GM21515 (cell line): ENCODE results near the gene ERLEC1.
"Not testable (repeated sequence)": the region's sequence is repeated elsewhere in the genome, so short reads cannot be mapped to it uniquely, and the experiment has no call there.

Source experiments
- ATAC-seq: cut with Tn5 transposase; IDR thresholded peaks from one replicate; pipeline ENCODE4 v1.9.1; 2021; ENCODE audit not compliant: unreplicated experiment

Gene ERLEC1, protein sequence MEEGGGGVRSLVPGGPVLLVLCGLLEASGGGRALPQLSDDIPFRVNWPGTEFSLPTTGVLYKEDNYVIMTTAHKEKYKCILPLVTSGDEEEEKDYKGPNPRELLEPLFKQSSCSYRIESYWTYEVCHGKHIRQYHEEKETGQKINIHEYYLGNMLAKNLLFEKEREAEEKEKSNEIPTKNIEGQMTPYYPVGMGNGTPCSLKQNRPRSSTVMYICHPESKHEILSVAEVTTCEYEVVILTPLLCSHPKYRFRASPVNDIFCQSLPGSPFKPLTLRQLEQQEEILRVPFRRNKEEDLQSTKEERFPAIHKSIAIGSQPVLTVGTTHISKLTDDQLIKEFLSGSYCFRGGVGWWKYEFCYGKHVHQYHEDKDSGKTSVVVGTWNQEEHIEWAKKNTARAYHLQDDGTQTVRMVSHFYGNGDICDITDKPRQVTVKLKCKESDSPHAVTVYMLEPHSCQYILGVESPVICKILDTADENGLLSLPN

DNA sequence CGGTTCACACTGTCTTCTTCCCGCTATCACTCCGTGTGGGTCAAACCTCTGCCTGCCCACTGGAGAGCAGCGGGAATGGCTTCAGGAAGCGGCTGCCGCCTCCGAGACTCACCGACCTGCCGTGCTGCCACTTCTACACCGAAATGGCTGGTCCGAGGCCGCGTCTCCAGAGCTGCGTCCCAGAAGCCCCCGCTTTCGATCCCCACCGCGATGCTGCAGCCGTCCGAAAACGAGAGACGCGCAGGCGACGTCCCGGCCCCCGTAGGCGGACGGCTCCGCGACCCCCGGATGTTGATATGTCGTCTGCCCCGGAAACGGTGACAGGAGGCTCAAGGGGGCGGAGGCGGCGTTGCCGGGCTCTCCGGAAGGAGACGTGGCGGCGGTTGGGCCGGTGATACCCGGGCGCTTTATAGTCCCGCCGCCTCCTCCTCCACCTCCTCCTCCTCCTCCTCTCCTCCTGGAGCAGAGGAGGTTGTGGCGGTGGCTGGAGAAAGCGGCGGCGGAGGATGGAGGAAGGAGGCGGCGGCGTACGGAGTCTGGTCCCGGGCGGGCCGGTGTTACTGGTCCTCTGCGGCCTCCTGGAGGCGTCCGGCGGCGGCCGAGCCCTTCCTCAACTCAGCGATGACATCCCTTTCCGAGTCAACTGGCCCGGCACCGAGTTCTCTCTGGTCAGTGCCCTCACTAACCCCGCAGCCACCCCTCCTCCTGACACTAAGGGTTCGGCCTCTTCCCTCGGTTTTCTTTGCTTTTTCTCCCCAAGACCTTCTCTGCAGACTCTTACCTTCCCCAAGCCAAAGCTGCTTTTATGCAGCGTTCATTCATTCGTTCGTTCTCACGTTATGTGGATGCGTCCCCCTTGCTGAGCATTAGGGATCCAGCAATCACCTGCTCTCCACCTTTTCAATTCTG, at the start of gene ERLEC1, which contains the start of gene ASB3:
TSS of gene ERLEC1 (plus strand) at position 340 of the 909 bp plus-strand sequence. CDS start at position 507, 167 bp downstream.
TSS of gene ASB3 (minus strand) at position 249 of the 909 bp plus-strand sequence. CDS start 21,381 bp downstream, outside the sequence.
- ATAC-seq: peak; percentile 97

DNA sequence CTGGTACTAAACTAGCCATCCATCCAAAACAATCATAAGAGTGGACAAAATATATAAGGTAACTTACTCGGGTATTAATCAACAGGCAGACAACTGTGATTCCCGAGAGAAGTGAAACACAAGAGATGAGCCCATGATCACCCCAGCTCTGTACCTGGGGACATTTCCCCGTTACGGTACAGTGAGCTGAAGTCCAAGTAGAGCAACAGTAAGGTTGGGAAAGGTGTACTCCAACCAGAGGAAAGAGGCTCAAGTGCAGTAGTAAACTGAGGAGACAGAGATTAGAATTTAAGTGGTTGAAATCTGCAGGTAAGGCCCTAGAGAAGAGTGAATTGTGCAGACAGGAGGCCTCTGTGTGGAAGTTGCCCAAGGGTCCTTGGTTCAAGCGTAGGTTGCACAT, 49.8 kb upstream of the ERLEC1 start:
- no peak for ATAC-seq

DNA sequence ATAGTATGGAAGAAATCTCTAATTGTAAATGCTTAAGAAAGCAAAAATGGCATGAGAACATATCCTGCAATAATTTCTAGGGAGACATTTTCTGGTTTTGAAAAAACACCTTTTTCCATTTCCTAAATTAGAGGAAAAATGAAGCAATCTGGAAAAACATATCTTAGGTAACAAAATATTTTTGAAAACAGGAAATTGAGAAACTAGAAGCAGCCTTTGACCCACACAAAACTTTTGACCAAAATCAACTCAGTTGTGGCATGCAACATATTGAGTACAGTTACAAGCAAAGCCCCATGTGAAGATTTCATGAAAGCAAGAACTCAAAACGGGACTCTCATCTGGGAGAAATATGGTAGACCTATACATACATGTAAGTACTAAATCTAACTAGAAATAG, 47.8 kb upstream of the ERLEC1 start:
- ATAC-seq: no peak

DNA sequence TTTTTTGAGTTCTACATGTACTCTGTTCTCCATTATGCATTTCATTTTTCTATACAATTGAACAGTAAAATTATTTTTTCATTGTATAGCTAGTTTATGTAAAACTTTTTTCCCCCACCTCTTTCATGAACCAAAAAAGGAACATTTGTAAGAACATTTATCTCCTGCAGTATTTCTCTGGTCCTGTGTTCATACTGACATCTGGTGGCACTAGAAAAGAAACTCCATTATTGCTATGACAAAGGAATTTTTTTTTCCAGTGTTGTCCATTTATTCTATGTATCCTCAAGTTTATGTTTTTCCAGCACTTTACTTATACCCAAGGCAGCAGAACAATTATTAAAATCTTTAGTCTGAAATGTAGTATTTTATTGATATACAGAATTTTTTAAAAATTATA, 46.7 kb upstream of the ERLEC1 start:
- ATAC-seq: no peak

DNA sequence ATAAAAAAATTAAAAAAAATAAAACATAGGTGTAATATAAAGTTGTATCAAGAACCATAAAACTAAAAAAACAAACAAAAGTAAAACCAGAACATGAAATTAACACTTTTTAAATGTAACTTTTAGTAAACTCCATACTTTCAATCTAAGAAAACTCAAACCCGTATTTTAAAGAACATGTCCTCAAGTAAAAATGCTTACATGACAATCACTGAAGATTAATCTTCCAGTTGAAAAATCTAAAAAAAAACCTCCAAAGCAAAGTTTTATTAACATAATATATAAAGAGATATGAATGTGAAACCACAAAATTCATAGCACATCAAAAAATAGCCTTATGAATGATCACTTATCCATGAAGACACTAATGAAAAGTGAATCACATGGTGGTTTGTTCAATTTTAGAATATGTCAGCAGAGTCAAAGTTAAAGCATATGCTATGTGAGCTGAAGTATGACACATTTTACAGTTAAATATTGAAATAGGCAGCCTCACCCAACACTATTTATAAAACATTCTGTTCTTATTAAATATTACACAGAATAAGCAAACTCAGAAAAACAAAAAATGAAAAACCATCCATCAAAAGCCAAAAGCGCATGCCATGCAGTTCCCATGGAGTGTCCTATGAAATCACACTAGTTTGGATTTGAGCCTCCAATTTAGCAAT, 42.3 kb upstream of the ERLEC1 start:
- ATAC-seq: no peak

DNA sequence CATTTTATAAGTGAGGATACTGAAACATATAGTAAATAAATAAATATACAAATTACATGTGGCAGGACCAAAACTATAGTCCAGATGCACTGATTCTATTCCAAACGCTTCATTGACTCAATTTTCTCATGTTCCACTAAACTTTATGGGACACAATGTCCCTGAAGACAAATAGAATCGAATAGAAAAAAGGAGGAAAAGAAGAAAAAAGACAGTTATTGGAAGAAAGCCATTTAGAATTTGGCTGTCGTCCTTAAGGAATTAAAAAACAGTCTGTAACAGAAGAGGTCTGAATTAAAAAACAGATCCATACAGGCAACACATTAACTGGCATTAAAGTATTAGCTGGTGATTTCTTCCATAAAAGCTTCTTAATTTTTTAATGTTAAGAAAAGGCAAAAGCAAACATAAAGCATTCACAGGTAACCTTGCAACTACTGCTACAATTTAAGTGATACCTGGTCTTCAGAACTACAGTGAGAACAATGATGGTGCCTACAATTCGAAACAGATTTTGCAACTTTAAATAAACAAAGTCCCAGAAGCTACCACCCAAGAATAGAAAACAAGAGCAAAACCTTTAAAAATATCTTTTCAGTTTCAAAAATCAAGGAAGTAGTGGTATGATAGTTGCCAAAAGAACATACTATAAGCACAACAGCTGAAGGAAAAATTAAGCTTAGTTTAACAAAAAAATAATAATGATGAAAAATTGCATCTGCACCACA, 36.6 kb upstream of the ERLEC1 start:
- no peak for ATAC-seq

DNA sequence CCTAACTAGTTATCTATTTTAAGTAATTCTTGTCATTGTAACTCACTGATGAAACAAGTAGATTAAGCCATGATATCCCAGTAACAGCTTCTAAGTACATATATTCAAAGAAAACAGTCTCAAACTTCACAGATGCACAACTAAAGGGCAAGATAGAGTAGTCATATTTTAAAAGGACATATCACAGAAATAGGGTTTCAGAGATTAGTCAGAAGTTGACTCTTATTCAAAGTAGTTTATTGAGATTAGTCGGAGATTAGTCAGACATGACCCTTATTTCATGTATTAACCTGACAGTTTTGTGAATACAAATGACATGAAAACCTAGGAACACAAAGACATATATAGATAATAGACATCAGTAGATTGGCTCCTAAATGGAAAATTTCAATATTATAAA, 35.1 kb upstream of the ERLEC1 start:
- peak; percentile 91 for ATAC-seq

DNA sequence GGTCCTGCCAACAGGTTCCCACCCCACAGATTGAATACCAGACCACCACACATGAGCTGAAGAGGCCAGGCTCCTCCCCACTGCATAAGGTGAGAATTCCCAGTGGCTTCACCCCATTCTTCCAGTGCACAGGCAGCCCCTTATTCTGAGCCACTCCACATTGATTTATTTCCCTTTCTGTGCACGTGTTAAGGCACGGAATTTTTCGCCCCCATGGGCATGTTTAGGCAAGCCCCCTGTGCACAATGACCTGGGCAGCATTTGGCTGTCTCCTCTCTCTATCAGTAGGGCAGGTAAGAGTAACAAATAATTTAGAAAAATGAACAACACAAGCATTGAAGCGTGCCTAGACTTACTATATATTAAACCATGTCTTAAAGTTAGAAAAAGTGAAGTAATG, 34.5 kb upstream of the ERLEC1 start:
- ATAC-seq: peak; percentile 4

DNA sequence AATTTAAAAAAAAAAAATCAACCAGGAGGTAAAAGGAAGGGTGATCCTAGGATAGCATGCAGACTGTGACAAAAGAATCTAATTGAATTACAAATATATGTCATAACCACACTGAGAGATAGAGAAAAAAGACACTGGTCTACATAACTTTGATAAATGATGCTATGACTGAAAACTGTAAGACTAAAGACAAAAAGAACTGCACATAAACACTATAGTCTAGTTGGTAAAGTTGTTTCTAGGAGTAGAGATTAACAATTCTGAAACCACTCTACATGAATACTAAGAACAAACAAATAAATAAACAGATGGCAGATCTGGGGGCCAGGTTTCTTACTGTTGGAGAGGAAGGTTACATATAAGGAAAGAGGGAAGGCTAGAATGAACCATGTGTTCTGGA, 33.8 kb upstream of the ERLEC1 start:
- no peak for ATAC-seq

DNA sequence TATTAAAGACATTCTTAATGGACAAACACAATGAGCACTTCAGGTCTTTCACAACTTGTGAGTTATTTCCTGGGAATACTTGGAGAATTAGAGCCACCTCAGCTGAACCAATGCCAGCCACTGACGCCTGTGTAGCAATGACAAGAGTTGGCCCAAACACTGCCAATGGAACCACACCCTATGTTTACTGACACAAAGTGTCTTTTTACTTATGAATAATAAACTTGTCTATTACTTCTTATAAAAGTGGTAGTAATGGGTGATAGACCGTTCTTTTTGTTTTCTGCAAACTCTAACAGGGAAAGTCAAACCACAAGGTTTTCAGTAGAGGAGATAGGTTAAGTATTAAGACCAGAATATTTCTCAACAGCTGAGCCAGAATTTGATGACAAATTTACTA, 31.7 kb upstream of the ERLEC1 start:
- ATAC-seq: no peak

DNA sequence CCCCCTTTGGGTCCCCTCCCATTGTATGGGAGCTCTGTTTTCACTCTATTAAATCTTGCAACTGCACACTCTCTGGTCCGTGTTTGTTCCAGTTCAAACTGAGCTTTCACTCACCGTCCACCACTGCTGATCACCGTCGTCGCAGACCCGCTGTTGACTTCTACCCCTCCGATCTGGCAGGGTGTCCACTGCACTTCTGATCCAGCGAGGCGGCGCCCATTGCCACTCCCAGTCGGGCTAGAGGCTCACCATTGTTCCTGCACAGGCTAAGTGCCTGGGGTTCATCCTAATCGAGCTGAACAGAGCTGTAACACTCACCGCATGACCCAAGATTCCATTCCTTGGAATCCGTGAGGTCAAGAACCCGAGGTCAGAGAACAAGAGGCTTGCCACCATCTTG, 30.2 kb upstream of the ERLEC1 start:
- no peak for ATAC-seq

DNA sequence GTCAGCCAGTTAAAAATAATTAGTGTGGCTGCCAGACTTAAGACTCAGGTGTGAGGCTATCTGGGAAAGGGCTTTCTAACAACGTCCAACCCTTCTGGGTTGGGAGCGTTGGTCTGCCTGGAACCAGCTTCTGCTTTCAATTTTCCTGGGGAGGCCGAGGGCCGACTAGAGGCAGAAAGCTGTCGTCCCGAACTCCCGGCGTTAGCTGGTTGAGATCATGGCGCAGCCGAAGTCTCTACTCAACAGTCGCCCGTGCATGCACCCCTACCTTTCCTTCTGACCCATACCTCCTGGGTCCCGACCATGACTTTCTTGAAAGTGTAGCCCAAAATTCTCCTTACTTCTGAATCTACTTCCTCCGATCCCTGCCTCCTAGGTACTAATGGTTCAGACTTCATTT, 29.6 kb upstream of the ERLEC1 start:
- ATAC-seq: not testable (repeated sequence)

DNA sequence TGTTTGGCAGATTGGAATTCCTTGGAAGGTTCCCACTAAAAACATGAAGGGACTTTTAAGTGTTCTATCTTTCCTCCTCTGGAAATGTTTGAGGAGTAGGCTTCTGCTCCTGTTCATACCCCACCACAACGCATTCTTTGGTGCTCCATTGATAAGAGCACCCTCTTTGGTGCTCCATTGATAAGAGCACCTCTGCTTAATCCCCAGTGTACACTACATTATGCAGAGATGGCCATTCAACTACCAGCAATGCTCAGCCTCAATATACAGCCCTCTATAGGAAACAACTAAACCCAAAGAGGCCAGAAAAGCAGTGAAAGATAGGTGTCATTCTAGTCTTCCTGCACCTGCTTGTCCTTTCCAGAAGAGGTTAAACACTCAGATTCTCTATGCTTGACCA, 21.1 kb upstream of the ERLEC1 start:
- ATAC-seq: no peak

DNA sequence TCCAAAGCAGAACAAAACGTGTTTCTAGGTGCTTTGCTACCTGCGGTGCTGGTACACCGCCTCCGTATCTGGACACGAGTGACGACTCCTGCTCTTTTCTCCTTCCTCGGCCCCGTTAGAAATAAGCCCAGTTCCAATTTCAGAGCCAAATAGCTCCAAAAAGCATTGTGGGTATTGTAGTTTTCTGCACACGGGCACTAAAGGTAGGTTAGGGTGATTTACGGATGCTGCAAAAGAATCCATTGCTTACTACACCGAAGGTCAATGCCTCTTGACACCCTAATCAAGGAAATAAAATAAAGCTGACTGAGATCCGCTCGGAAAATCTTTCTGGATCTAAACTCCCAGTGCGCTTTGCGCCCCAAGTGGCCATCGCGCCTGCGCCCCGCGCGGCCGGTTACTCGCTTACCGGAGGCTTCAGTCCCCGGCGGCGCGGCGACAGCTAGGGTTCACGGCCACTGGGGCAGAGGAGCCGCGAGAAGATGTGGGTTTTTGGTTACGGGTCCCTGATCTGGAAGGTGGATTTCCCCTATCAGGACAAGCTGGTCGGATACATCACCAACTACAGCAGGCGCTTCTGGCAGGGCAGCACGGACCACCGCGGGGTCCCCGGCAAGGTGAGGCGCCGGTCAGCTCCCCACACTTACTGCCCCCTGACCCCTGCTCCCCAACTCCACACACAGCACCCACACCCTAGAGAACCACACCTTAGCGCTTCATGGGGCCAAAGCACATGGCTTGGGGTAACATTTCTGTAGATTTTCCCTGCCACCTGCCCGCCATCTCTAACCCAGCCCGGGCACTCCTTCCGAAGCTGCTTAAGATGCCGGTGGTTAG, 19.2 kb upstream of the ERLEC1 start, which contains the start of gene CHAC2:
TSS of gene CHAC2 (plus strand) at position 400 of the 837 bp plus-strand sequence. CDS start at position 483, 83 bp downstream.
- ATAC-seq: peak; percentile 93

DNA sequence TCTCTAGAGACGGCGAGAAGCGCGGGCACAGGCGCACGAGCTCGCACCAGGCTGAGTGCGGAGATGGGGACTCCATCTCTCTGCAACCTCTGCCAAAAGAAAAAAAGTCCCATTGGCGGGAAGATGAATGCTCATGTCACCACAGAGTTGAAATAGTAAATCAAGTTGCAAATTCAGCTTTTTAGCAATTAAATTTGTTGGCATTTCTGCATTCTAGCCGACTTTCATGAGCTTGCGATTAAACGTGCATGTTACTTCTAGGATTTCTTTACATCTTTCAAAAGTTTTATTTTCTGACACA, 18.7 kb upstream of the ERLEC1 start:
- peak; percentile 53 for ATAC-seq

DNA sequence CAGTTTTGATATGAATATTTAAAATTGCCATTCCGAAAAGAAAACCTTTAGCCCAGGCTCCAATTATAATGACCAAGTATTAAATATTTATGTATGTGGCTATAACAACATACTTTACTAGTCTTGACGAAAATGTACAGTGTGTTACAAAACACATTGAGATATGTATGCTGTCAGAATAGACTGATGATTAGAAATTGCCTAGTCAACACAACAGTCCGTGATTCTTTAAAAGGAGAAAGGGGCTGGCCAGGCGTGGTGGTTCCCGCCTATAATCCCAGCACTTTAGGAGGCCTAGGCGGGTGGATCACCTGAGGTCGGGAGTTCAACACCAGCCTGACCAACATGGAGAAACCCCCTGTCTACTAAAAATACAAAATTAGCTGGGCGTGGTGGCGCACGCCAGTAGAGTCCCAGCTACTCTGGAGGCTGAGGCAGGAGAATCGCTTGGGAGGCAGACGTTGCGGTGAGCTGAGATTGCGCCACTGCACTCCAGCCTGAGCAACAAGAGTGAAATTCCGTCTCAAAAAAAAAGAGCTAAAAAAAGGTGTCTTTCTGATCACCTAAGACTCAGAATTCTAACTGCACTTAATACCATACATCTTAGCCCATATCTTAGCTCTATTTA, 17.4 kb upstream of the ERLEC1 start:
- no peak for ATAC-seq

DNA sequence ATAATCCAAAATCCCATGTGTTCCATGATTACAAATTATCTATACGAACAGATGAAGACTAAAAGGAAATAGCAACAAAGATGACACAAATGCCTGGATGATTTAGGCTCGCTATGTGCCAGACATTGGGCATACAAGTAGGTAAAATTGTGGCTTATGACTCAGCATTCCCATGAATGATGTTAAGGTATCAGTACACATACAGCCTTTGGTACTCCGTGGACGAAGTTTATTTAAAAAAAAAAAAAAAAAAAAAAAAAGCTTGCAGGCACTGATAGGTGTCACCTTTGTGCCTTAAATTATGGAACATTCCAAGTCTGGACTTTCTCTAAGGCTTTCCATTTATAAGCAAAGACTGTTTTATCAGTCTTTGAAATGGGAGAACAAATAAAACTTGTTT, 16.6 kb upstream of the ERLEC1 start:
- no peak for ATAC-seq

DNA sequence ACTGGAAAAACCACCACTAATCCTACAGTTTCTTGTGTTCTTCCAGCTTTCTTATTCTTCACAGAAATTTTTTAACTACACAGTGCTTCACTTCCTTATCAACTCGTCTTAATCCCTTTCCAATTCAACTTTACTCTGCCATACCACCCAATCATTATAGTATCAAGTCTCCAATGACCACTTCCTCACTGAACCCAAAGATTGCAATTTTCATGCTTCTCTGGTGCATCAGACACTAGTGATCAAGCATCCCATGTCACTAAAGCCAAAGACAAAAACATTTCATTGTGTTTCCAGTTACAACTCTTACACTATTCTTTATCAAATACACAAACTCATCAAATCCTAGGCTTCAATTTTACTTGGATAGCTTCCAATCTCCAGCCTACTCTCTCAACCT, 9.7 kb upstream of the ERLEC1 start:
- no peak for ATAC-seq

DNA sequence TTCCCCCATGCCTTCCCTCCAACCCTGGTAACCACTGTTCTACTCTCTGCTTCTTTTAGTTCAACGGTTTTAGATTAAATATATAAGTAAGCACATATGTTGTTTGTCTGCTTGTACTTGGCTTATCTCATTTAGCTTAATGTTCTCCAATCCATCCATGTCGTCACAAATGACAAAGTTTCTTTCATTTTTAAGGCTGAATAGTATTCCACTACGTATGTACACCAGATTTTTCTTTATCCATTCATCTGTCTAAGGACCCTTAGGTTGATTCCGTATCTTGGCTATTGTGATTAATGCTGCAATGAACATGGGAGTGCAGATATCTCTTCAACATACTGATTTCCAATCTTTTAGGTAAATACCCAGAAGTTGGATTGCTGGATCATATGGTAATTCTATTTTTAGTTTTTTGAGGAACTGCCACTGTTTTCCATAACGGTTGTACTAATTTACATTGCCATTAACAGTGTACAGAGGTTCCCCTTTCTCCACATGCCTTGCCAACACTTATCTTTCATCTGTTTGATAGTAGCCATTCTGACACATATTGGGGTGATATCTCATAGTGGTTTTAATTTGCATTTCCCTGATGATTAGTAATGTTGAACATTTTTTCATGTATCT, 8.2 kb upstream of the ERLEC1 start:
- no peak for ATAC-seq
